ENCODE results near the gene MED25. TPM values are rescaled to one million over a fixed set of nuclear protein-coding genes. Genes with fewer than 3 reads are reported as not detected.

The MED25 gene
- total RNA-seq, 1 experiment from 2014 or later, result 81.2 TPM

- Mint-ChIP-seq H3K27ac (peak overlapping the region; percentile 41; the same call in 1 of the 2 replicates), H3K27me3 (ENCODE audit: low read depth) (no peaks in the 10 kb centered on the region), H3K9me3 (no peaks in the 10 kb centered on the region), H3K4me3 (no peak overlapping the region), H3K4me1 (no peaks in the 10 kb centered on the region), H3K36me3 (peaks cover 39% of the 10 kb centered on the region)
- CTCF ChIA-PET, result interaction anchor here (0.7 kb wide), 1 partner anchor 19 kb away, joined by 3 read pairs; no protein-coding TSS in a partner anchor
- ATAC-seq (no peak), DNase-seq (ENCODE audit: low spot score) (no peak)
- POLR2A ChIA-PET, result no interaction called here
- no peak for TF ChIP-seq MAX (CRISPR knock-in tag; IDR thresholded peaks at IDR 0.05)
- no peak for TF ChIP-seq ZNF138 (CRISPR knock-in tag; conservative IDR thresholded peaks at IDR 0.05)
Observed at GRCh38 chr19:49786376-49786820, 31.7 kb upstream of the MED25 start.

- Mint-ChIP-seq H3K27me3 (ENCODE audit: low read depth) (no peaks in the 10 kb centered on the region), H3K36me3 (peaks cover 42% of the 10 kb centered on the region), H3K4me1 (no peaks in the 10 kb centered on the region), H3K9me3 (no peaks in the 10 kb centered on the region), H3K27ac (no peak overlapping the region), H3K4me3 (no peak overlapping the region)
- no peak for ATAC-seq
- TF ChIP-seq SMAD3 (CRISPR knock-in tag; IDR thresholded peaks at IDR 0.05; ENCODE audit: borderline replicate concordance) (no peak), KAT7 (CRISPR knock-in tag; IDR thresholded peaks at IDR 0.05; ENCODE audit: borderline replicate concordance) (no peak)
- ChIA-PET POLR2A (no interaction called here), CTCF (no interaction called here)
- DNase-seq (ENCODE audit: low spot score), result no peak
Observed at GRCh38 chr19:49787746-49788145, 30.3 kb upstream of the MED25 start.

- ChIA-PET POLR2A (no interaction called here), CTCF (no interaction called here)
- ATAC-seq, result no peak
- H3K4me3 Mint-ChIP-seq, result no peak overlapping the region
- H3K9me3 Mint-ChIP-seq, result no peaks in the 10 kb centered on the region
- H3K27me3 Mint-ChIP-seq (ENCODE audit: low read depth), result no peaks in the 10 kb centered on the region
- H3K27ac Mint-ChIP-seq, result no peak overlapping the region
- TF ChIP-seq ZMAT4 (CRISPR knock-in tag; IDR thresholded peaks at IDR 0.05) (no peak), ZNF423 (CRISPR knock-in tag; IDR thresholded peaks at IDR 0.05) (no peak), MYBL2 (CRISPR knock-in tag; IDR thresholded peaks at IDR 0.05) (no peak), NFE2L1 (CRISPR knock-in tag; IDR thresholded peaks at IDR 0.05) (no peak), ZBTB43 (CRISPR knock-in tag; IDR thresholded peaks at IDR 0.05) (no peak), ERG (CRISPR knock-in tag; IDR thresholded peaks at IDR 0.05) (no peak), TP53 (CRISPR knock-in tag; IDR thresholded peaks at IDR 0.05) (no peak)
- H3K36me3 Mint-ChIP-seq, result peaks cover 36% of the 10 kb centered on the region
- no peak for DNase-seq (ENCODE audit: low spot score)
- no peaks in the 10 kb centered on the region for H3K4me1 Mint-ChIP-seq
Observed at GRCh38 chr19:49788857-49789256, 29.2 kb upstream of the MED25 start.

- no peak for DNase-seq (ENCODE audit: low spot score)
- Mint-ChIP-seq H3K9me3 (no peaks in the 10 kb centered on the region), H3K4me3 (no peak overlapping the region), H3K27ac (no peak overlapping the region), H3K4me1 (no peaks in the 10 kb centered on the region), H3K36me3 (peaks cover 39% of the 10 kb centered on the region), H3K27me3 (ENCODE audit: low read depth) (no peaks in the 10 kb centered on the region)
- ATAC-seq, result 0 out of 2 replicates have a peak, but pooled peaks have one; percentile 28
- CTCF ChIA-PET, result no interaction called here
- POLR2A ChIA-PET, result no interaction called here
- TF ChIP-seq SOX15 (CRISPR knock-in tag; IDR thresholded peaks at IDR 0.05) (no peak), ZNF396 (CRISPR knock-in tag; IDR thresholded peaks at IDR 0.05; ENCODE audit: borderline replicate concordance) (no peak), AFF4 (CRISPR knock-in tag; IDR thresholded peaks at IDR 0.05; ENCODE audit: borderline replicate concordance) (no peak), MLX (CRISPR knock-in tag; IDR thresholded peaks at IDR 0.05) (no peak), STAT6 (CRISPR knock-in tag; conservative IDR thresholded peaks at IDR 0.05; ENCODE audit: low read depth) (no peak), CTCF (IDR thresholded peaks at IDR 0.05) (no peak)
Observed at GRCh38 chr19:49790866-49791265, 27.2 kb upstream of the MED25 start.

All from WTC11 (cell line).